H1 (cell line): ENCODE data around the gene ANK2. TPM values are rescaled to one million over a fixed set of nuclear protein-coding genes. Genes with fewer than 3 reads are reported as not detected.

Experiments used
- CTCF ChIA-PET: fragments of 300-600 bp; sonication (Branson Sonifier 250); formaldehyde crosslinking; loops from one replicate; lab custom pipeline; 2021; ENCODE audit not compliant: partially characterized antibody; lab: Charles Lee
- POLR2A ChIA-PET: fragments of 300-600 bp; sonication (Branson Sonifier 250); formaldehyde crosslinking; loops from one replicate; lab custom pipeline; 2021; ENCODE audit warnings: inconsistent platforms; ENCODE audit not compliant: partially characterized antibody; lab: Charles Lee
- DNase-seq, 2 experiments: peaks; one replicate each; pipeline versions ENCODE4 v3.0.0 to v3.0.0-alpha.2; 2010 to 2022; ENCODE audit warnings: low spot score in 2 of 2, low read depth in 1 of 2, mixed read lengths in 1 of 2
- FAIRE-seq: peaks from 2 replicates; lab custom pipeline; 2011; peaks lifted over from hg19 to GRCh38; lab: Jason Lieb, UNC
- H2AFZ ChIP-seq: 2 replicates; pipeline ENCODE4 v1.8.1; 2012; ENCODE audit warnings: low read length, inconsistent platforms
- H2AK5ac ChIP-seq: 2 replicates; pipeline ENCODE4 v1.6.1; 2013; ENCODE audit warnings: low read depth, low read length
- H2BK120ac ChIP-seq: replicated peaks from 2 replicates; pipeline ENCODE3; 2013; ENCODE audit warnings: low read depth, low read length, inconsistent platforms
- H2BK12ac ChIP-seq: 2 replicates; pipeline ENCODE4 v1.6.1; 2013; ENCODE audit warnings: low read depth, low read length
- H2BK15ac ChIP-seq: 2 replicates; pipeline ENCODE4 v1.6.1; 2013; ENCODE audit warnings: low read length
- H2BK20ac ChIP-seq: 2 replicates; pipeline ENCODE4 v1.6.1; 2013; ENCODE audit warnings: low read length
- H2BK5ac ChIP-seq: 2 replicates; pipeline ENCODE4 v1.6.1; 2013; ENCODE audit warnings: low read depth, low read length
- H3K14ac ChIP-seq: 2 replicates; pipeline ENCODE4 v1.6.1; 2013; ENCODE audit warnings: inconsistent platforms; ENCODE audit not compliant: insufficient read length
- H3K18ac ChIP-seq: 2 replicates; pipeline ENCODE4 v1.6.1; 2013; ENCODE audit warnings: low read length; ENCODE audit errors: extremely low read depth
- H3K23ac ChIP-seq: 2 replicates; pipeline ENCODE4 v1.6.1; 2013; ENCODE audit warnings: inconsistent platforms; ENCODE audit not compliant: insufficient read length
- H3K23me2 ChIP-seq: 2 replicates; pipeline ENCODE4 v1.6.1; 2013; ENCODE audit warnings: low read depth, low read length
- H3K27ac ChIP-seq: 2 replicates; pipeline ENCODE4 v1.6.1; 2011; ENCODE audit warnings: low read depth, low read length, inconsistent platforms
- H3K27me3 ChIP-seq, 4 experiments: replicated peaks in 1 of 4; 1 replicate in 1 of 4; 2 replicates in 3 of 4; pipeline versions ENCODE4 v1.6.1 to v1.8.1; 2011 to 2013; ENCODE audit warnings: low read length in 3 of 4, mild to moderate bottlenecking in 3 of 4, inconsistent platforms in 2 of 4, mixed read lengths in 2 of 4, moderate library complexity in 1 of 4; ENCODE audit not compliant: control insufficient read depth in 3 of 4, insufficient read depth in 3 of 4; ENCODE audit errors: extremely low read depth in 1 of 4
- H3K36me3 ChIP-seq, 4 experiments: 2 replicates each; pipeline versions ENCODE4 v1.6.1 to v1.8.1; 2011 to 2013; ENCODE audit warnings: mild to moderate bottlenecking in 4 of 4, low read length in 3 of 4, moderate library complexity in 2 of 4, control low read depth in 1 of 4, inconsistent platforms in 1 of 4; ENCODE audit not compliant: insufficient read depth in 4 of 4, control insufficient read depth in 2 of 4
- H3K4ac ChIP-seq: replicated peaks from 2 replicates; pipeline ENCODE3; 2013; ENCODE audit warnings: low read length, low read depth, mixed read lengths, inconsistent platforms; ENCODE audit not compliant: insufficient read length
- H3K4me1 ChIP-seq, 4 experiments: replicated peaks in 1 of 4; 1 replicate in 1 of 4; 2 replicates in 3 of 4; pipeline versions ENCODE4 v1.6.1 to v1.8.1; 2011 to 2013; ENCODE audit warnings: low read length in 3 of 4, inconsistent platforms in 2 of 4, mixed read lengths in 1 of 4; ENCODE audit not compliant: insufficient read depth in 4 of 4, control insufficient read depth in 3 of 4
- H3K4me2 ChIP-seq, 2 experiments: 2 replicates each; pipeline versions ENCODE4 v1.6.1 to v1.8.1; 2011 to 2013; ENCODE audit warnings: low read depth in 2 of 2, low read length in 2 of 2, control low read depth in 1 of 2, inconsistent platforms in 1 of 2, mild to moderate bottlenecking in 1 of 2; ENCODE audit not compliant: insufficient read depth in 1 of 2
- H3K4me3 ChIP-seq, 4 experiments: fragments of 200-600, 300-600 bp in 1 of 4; sonication (generic), shearing (Covaris generic), sonication (Bioruptor Twin) in 1 of 4; 2 replicates each; pipeline versions ENCODE4 v1.5.1 to v1.8.1; 2011 to 2016; ENCODE audit warnings: low read length in 4 of 4, low read depth in 3 of 4, control low read depth in 2 of 4, inconsistent platforms in 2 of 4, mild to moderate bottlenecking in 2 of 4, mixed read lengths in 1 of 4, moderate library complexity in 1 of 4; ENCODE audit not compliant: insufficient read depth in 2 of 4; ENCODE audit errors: extremely low read depth in 1 of 4
- H3K56ac ChIP-seq: replicated peaks from 2 replicates; pipeline ENCODE3; 2013; ENCODE audit warnings: low read depth, mild to moderate bottlenecking, mixed read lengths, low read length, inconsistent platforms; ENCODE audit not compliant: insufficient read length
- H3K79me1 ChIP-seq: 2 replicates; pipeline ENCODE4 v1.6.1; 2013; ENCODE audit warnings: low read depth, low read length, control low read depth
- H3K79me2 ChIP-seq, 2 experiments: 2 replicates each; pipeline versions ENCODE4 v1.6.1 to v1.8.1; 2012 to 2013; ENCODE audit warnings: low read length in 2 of 2, mild to moderate bottlenecking in 2 of 2, inconsistent platforms in 1 of 2; ENCODE audit not compliant: insufficient read depth in 2 of 2, control insufficient read depth in 1 of 2
- H3K9ac ChIP-seq, 4 experiments: replicated peaks in 1 of 4; 1 replicate in 1 of 4; 2 replicates in 3 of 4; pipeline versions ENCODE4 v1.6.1 to v1.8.1; 2011 to 2013; ENCODE audit warnings: low read depth in 3 of 4, low read length in 3 of 4, control low read depth in 2 of 4, mild to moderate bottlenecking in 2 of 4, moderate library complexity in 2 of 4, inconsistent platforms in 1 of 4; ENCODE audit errors: extremely low read depth in 1 of 4
- H3K9me3 ChIP-seq, 2 experiments: 2 replicates each; pipeline versions ENCODE4 v1.6.1 to v1.8.1; 2012 to 2013; ENCODE audit warnings: mild to moderate bottlenecking in 2 of 2, moderate library complexity in 2 of 2, control low read depth in 1 of 2, inconsistent platforms in 1 of 2, low read depth in 1 of 2, low read length in 1 of 2, mixed read lengths in 1 of 2; ENCODE audit not compliant: insufficient read depth in 2 of 2
- H4K20me1 ChIP-seq, 2 experiments: replicated peaks in 1 of 2; 2 replicates each; pipeline versions ENCODE3 to v1.8.1; 2011 to 2013; ENCODE audit warnings: inconsistent platforms in 2 of 2, low read length in 2 of 2, mild to moderate bottlenecking in 1 of 2; ENCODE audit not compliant: insufficient read depth in 2 of 2, control insufficient read depth in 1 of 2
- H4K5ac ChIP-seq: 2 replicates; pipeline ENCODE4 v1.6.1; 2013; ENCODE audit warnings: low read length, low read depth, mixed read lengths, inconsistent platforms; ENCODE audit not compliant: insufficient read length
- H4K8ac ChIP-seq: 2 replicates; pipeline ENCODE4 v1.8.0; 2013; ENCODE audit warnings: mild to moderate bottlenecking, moderate library complexity, low read length, inconsistent platforms; ENCODE audit not compliant: insufficient read depth; ENCODE audit errors: extremely low read depth
- H4K91ac ChIP-seq: replicated peaks from 2 replicates; pipeline ENCODE3; 2013; ENCODE audit warnings: low read length, mixed read lengths, inconsistent platforms; ENCODE audit not compliant: insufficient read length
- CHD1 ChIP-seq: IDR thresholded peaks from 2 replicates; pipeline ENCODE4 v1.6.1; 2012; ENCODE audit warnings: low read depth, low read length, improper control_type of control experiment
- CREB1 ChIP-seq: IDR thresholded peaks from 2 replicates; pipeline ENCODE4 v1.6.1; 2012; ENCODE audit warnings: inconsistent platforms
- HDAC2 ChIP-seq, 2 experiments: fragments of 300-600 bp in 1 of 2; sonication (generic) in 1 of 2; IDR thresholded peaks; 2 replicates each; pipeline ENCODE4 v1.6.1; 2011 to 2012; ENCODE audit warnings: low read depth in 2 of 2, low read length in 2 of 2, mild to moderate bottlenecking in 2 of 2, moderate library complexity in 2 of 2, borderline replicate concordance in 1 of 2, inconsistent platforms in 1 of 2
- RAD21 ChIP-seq, 2 experiments: IDR thresholded peaks in 1 of 2; conservative IDR thresholded peaks in 1 of 2; 2 replicates each; pipeline ENCODE4 v1.6.1; 2011; ENCODE audit warnings: low read depth in 2 of 2, low read length in 2 of 2, improper control_type of control experiment in 1 of 2, inconsistent platforms in 1 of 2, mild to moderate bottlenecking in 1 of 2, moderate library complexity in 1 of 2
- SP1 ChIP-seq: IDR thresholded peaks from 2 replicates; pipeline ENCODE4 v1.6.1; 2011; ENCODE audit warnings: low read depth, low read length
- SP4 ChIP-seq: IDR thresholded peaks from 2 replicates; pipeline ENCODE4 v1.6.1; 2012; ENCODE audit warnings: low read length, inconsistent platforms
- TCF12 ChIP-seq: IDR thresholded peaks from 2 replicates; pipeline ENCODE4 v1.6.1; 2011; ENCODE audit warnings: low read depth, mild to moderate bottlenecking, low read length
- WGBS, 2 experiments: shearing (Covaris generic) in 1 of 2; methylation state at CpG; one replicate each; pipeline versions ENCODE4 v1.1.6 to v1.1.7; 2013 to 2015; ENCODE audit warnings: low lambda C conversion rate in 2 of 2, mixed read lengths in 2 of 2, inconsistent platforms in 1 of 2, low coverage in 1 of 2, missing lambda C conversion rate in 1 of 2; ENCODE audit not compliant: insufficient replicate concordance in 2 of 2, insufficient coverage in 1 of 2, insufficient read length in 1 of 2; ENCODE audit errors: extremely low coverage in 1 of 2, missing lambda C conversion rate in 1 of 2; 5-methylcytosine and 5-hydroxymethylcytosine counted together
- long read RNA-seq, 2 experiments: library from RNA in 1 of 2; library from capped mRNA in 1 of 2; stranded (forward); transcript quantifications; one replicate each; pipeline ENCODE4 v2.0.0, GENCODE V29; 2021; ENCODE audit warnings: inconsistent platforms in 1 of 2
- polyA minus RNA-seq, 3 experiments: library from RNA; depleted of rRNA, polyadenylated mRNA; stranded (reverse); fragments of >200 nt; gene quantifications; 1 replicate in 2 of 3; 2 replicates in 1 of 3; pipeline ENCODE4 v1.2.3, GENCODE V29; 2011
- polyA plus RNA-seq, 7 experiments: library from polyadenylated mRNA; depleted of rRNA in 3 of 7; stranded (reverse) in 5 of 7; unstranded in 2 of 7; fragments of >200 nt in 5 of 7; fragments of 200-250 nt in 2 of 7; gene quantifications; 1 replicate in 5 of 7; 2 replicates in 1 of 7; 4 replicates in 1 of 7; pipeline versions ENCODE4 v1.2.1 to v1.2.3, GENCODE V29; 2011 to 2013; ENCODE audit warnings: missing spikeins in 2 of 7, mixed read lengths in 2 of 7
- total RNA-seq: library from RNA; stranded (reverse); fragmentation: NEBNext Ultra II Directional; extraction: Animal tissue kit (Norgen Biotek cat#: 25700); gene quantifications from 2 replicates; pipeline ENCODE4 v1.2.1, GENCODE V29; 2021

Gene ANK2
- total RNA-seq (33.1 and 35.1 TPM in 2 replicates), polyA plus RNA-seq (2011; rRNA removed) (14.2 and 15.4 TPM in 2 replicates), polyA minus RNA-seq (2011; rRNA and poly(A)+ RNA removed) (131 and 166 TPM in 2 replicates)
- polyA plus RNA-seq (2011; cell fraction: cytosol; rRNA removed), result 11.8 TPM
- polyA plus RNA-seq (2011; cell fraction: nucleus; rRNA removed), result 65.8 TPM
- 22.3 to 29.3 TPM (median 25.9 TPM) in 4 replicates for polyA plus RNA-seq (2012, experiment 1 of 2)
- 1.5 TPM for polyA plus RNA-seq (2012, experiment 2 of 2)
- polyA plus RNA-seq (2013, experiment 1 of 2), result 12.4 TPM
- 10.4 TPM for polyA plus RNA-seq (2013, experiment 2 of 2)
- polyA minus RNA-seq (2011; cell fraction: cytosol; rRNA and poly(A)+ RNA removed), result 35.8 TPM
- 285 TPM for polyA minus RNA-seq (2011; cell fraction: nucleus; rRNA and poly(A)+ RNA removed)
- long read RNA-seq, experiment 1, partial matches to known transcripts, result 4 of 7 reads
- long read RNA-seq, experiment 1, other reads (novel, unspliced or antisense), result 3 of 7 reads
- long read RNA-seq, experiment 2, partial matches to known transcripts, result 1 of 3 reads
- long read RNA-seq, experiment 2, other reads (novel, unspliced or antisense), result 2 of 3 reads

GRCh38 chr4:113049421-113050370 is at the start of gene ANK2:
Gene ANK2 (plus strand): TSS chr4:113049653. CDS start chr4:113049729, 76 bp downstream.
- Histone ChIP-seq H3K4me2 (peak within 1 kb of the TSS; percentile 55 to 65), H2BK5ac (no peak within 1 kb of the TSS), H3K27me3 (no peaks in the 10 kb centered on the region), H4K20me1 (no peaks in the 10 kb centered on the region), H3K14ac (no peak within 1 kb of the TSS), H3K9me3 (no peaks in the 10 kb centered on the region), H3K23me2 (peaks cover 2% of the 10 kb centered on the region; the same call in 1 of the 2 replicates), H2BK12ac (peak within 1 kb of the TSS; percentile 78; the same call in 1 of the 2 replicates), H2BK15ac (no peak within 1 kb of the TSS), H3K4me3 (peak within 1 kb of the TSS; percentile 21 to 54 (median 34); a peak in 5 of 8 replicates), H3K79me2 (no peaks in the 10 kb centered on the region), H2AK5ac (no peak within 1 kb of the TSS; the same call in 1 of the 2 replicates), H3K56ac (no peak within 1 kb of the TSS), H2AFZ (no peak within 1 kb of the TSS), H3K23ac (no peak within 1 kb of the TSS), H3K18ac (no peak within 1 kb of the TSS), H2BK120ac (no peak within 1 kb of the TSS), H4K5ac (no peak within 1 kb of the TSS), H3K36me3 (no peaks in the 10 kb centered on the region), H2BK20ac (no peak within 1 kb of the TSS), H3K9ac (peak within 1 kb of the TSS in 2 of 4 experiments; percentile 36 to 58; a peak in 4 of 7 replicates), H3K79me1 (no peaks in the 10 kb centered on the region; the same call in 1 of the 2 replicates), H3K27ac (peak within 1 kb of the TSS; percentile 63), H4K91ac (no peak within 1 kb of the TSS), H3K4me1 (peaks cover 7 to 20% (median 15%) of the 10 kb centered on the region in 4 experiments; a peak in 6 of 7 replicates), H4K8ac (no peak within 1 kb of the TSS), H3K4ac (no peak within 1 kb of the TSS)
- POLR2A ChIA-PET, result interaction anchor here (0.7 to 3.1 kb wide), 8 partner anchors 10 to 32 kb away, joined by 3 to 21 read pairs (median 4); no protein-coding TSS in a partner anchor
- 38 to 100% methylated on average over 1 to 16 of the region's 20 CpGs for WGBS, 2 experiments
- peak; percentile 56 to 67 for DNase-seq
- FAIRE-seq, result peak; percentile 98
- CTCF ChIA-PET, result interaction anchor here (0.9 to 1.8 kb wide), 5 partner anchors 17 to 284 kb away, joined by 3 to 5 read pairs (median 3); no protein-coding TSS in a partner anchor
- no peak for TF ChIP-seq CHD1
- 0 out of 4 replicates have a peak, but pooled peaks of 1 of the 2 experiments have one; percentile 1 for TF ChIP-seq RAD21 (IDR thresholded peaks at IDR 0.05 in 1 of 2, conservative IDR thresholded peaks at IDR 0.05 in 1 of 2; ENCODE audit: low read depth in 2 of 2, low read length in 2 of 2)
- TF ChIP-seq SP1, result no peak
- TF ChIP-seq CREB1, result 0 out of 2 replicates have a peak, but pooled peaks have one; percentile 10
- TF ChIP-seq TCF12, result 0 out of 2 replicates have a peak, but pooled peaks have one; percentile 13
- no peak for TF ChIP-seq SP4
- TF ChIP-seq HDAC2 (IDR thresholded peaks at IDR 0.05; ENCODE audit: borderline replicate concordance in 1 of 2, low read depth in 2 of 2, low read length in 2 of 2), result 0 out of 4 replicates have a peak, but pooled peaks of 1 of the 2 experiments have one; percentile 4
